NCI-H2196 (cell line): ENCODE data around the gene RAET1G.

Experiments
- DNase-seq: peaks from one replicate; lab custom pipeline; 2025; ENCODE audit not compliant: unreplicated experiment; lab: John Stamatoyannopoulos, UW

RAET1G gene

GRCh38 chr6:149869275-149869892 is 53.5 kb downstream of the RAET1G start:
- no peak for DNase-seq

- DNase-seq, result no peak
Measured at GRCh38 chr6:149867876-149868640, 54.9 kb downstream of the RAET1G start.
